ENCODE results near the gene GCC2.
"Not testable (repeated sequence)": the region's sequence is repeated elsewhere in the genome, so short reads cannot be mapped to it uniquely, and the experiment has no call there.

GCC2 gene

DNA sequence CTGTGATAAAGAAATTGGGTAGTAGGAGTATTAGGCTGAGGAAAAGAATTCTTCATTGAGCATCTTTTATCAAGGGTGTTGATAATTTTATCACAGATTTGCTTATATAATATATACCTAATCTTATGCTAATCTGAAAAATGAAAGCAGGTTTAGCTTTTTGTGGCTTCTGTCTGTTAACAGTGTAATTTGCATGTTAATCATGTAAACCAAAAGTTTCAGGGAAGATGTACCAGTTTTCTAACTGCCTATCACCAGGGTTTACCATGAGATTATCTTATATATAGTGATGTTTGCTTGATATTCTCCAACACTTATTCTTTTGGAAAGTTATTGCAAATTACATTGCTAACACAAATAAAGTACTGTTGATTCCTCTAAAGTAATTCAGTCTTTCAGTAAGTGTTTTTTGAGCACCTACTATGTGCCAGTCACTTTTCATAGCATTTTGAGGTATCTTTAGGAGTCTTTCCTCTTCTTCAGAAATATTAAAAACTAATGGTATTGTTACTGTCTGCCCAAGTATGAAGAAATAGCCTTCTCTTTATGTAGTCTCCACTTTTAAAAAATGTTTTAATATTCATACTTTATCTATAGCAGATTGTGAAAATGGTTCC, 41.6 kb downstream of the GCC2 start:
- TF ChIP-seq, protein P1, sequence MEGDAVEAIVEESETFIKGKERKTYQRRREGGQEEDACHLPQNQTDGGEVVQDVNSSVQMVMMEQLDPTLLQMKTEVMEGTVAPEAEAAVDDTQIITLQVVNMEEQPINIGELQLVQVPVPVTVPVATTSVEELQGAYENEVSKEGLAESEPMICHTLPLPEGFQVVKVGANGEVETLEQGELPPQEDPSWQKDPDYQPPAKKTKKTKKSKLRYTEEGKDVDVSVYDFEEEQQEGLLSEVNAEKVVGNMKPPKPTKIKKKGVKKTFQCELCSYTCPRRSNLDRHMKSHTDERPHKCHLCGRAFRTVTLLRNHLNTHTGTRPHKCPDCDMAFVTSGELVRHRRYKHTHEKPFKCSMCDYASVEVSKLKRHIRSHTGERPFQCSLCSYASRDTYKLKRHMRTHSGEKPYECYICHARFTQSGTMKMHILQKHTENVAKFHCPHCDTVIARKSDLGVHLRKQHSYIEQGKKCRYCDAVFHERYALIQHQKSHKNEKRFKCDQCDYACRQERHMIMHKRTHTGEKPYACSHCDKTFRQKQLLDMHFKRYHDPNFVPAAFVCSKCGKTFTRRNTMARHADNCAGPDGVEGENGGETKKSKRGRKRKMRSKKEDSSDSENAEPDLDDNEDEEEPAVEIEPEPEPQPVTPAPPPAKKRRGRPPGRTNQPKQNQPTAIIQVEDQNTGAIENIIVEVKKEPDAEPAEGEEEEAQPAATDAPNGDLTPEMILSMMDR (IDR thresholded peaks at IDR 0.05; ENCODE audit: low read depth, low read length, missing control alignments), result no peak
- H3K36me3 ChIP-seq (replicated peaks), result peaks cover 12% of the 10 kb centered on the region
- DNase-seq, result no peak
- no peaks in the 10 kb centered on the region for H3K27me3 ChIP-seq (replicated peaks)
- H3K4me3 ChIP-seq (ENCODE audit: low read depth, low read length), result no peak overlapping the region
- in situ Hi-C loops (cut with HindIII; ENCODE audit: low pct_ligation_motif_present, low sequenced_read_pairs), result no loop called here
- H3K27ac ChIP-seq, result no peak overlapping the region

- no peaks in the 10 kb centered on the region for H3K27me3 ChIP-seq (replicated peaks)
- H3K27ac ChIP-seq, result peak overlapping the region; percentile 72
- TF ChIP-seq, protein P1 (IDR thresholded peaks at IDR 0.05; ENCODE audit: low read depth, low read length, missing control alignments), result no peak
- in situ Hi-C loops (cut with HindIII; ENCODE audit: low pct_ligation_motif_present, low sequenced_read_pairs), result no loop called here
- peaks cover 10% of the 10 kb centered on the region for H3K36me3 ChIP-seq (replicated peaks)
- no peak overlapping the region for H3K4me3 ChIP-seq (ENCODE audit: low read depth, low read length)
- no peak for DNase-seq
These were observed 42.8 kb downstream of the GCC2 start for GRCh38 chr2:108491848-108492247.

DNA sequence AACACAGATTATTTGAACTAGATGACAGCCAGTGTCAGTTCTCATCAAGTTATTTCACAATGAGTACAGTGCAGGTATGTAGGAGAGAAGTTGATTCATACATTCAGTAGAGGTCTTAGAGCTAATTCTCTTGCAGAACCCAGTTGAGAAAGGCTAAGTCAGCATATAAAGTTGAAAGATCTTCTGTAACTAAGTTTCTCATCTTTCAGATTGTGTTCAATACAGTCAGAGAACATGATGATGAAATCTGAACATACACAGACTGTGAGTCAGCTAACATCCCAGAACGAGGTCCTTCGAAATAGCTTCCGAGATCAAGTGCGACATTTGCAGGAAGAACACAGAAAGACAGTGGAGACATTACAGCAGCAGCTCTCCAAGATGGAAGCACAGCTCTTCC, 43.4 kb downstream of the GCC2 start:
- peak; percentile 94 for DNase-seq
- Histone ChIP-seq H3K36me3 (replicated peaks) (peaks cover 12% of the 10 kb centered on the region), H3K27me3 (replicated peaks) (no peaks in the 10 kb centered on the region), H3K27ac (peak overlapping the region; percentile 72), H3K4me3 (ENCODE audit: low read depth, low read length) (no peak overlapping the region)
- in situ Hi-C loops (cut with HindIII; ENCODE audit: low pct_ligation_motif_present, low sequenced_read_pairs), result no loop called here
- TF ChIP-seq, protein P1 (IDR thresholded peaks at IDR 0.05; ENCODE audit: low read depth, low read length, missing control alignments), result peak; percentile 11

- H3K4me3 ChIP-seq (ENCODE audit: low read depth, low read length); DNase-seq; H3K27ac ChIP-seq; in situ Hi-C loops (cut with HindIII; ENCODE audit: low pct_ligation_motif_present, low sequenced_read_pairs); H3K27me3 ChIP-seq (replicated peaks): not testable (repeated sequence)
- peaks cover 12% of the 10 kb centered on the region for H3K36me3 ChIP-seq (replicated peaks)
These were observed 47.2 kb downstream of the GCC2 start for GRCh38 chr2:108496167-108496566.

- H3K36me3 ChIP-seq (replicated peaks); H3K27ac ChIP-seq; H3K4me3 ChIP-seq (ENCODE audit: low read depth, low read length); DNase-seq; in situ Hi-C loops (cut with HindIII; ENCODE audit: low pct_ligation_motif_present, low sequenced_read_pairs); H3K27me3 ChIP-seq (replicated peaks): not testable (repeated sequence)
These were observed 58.6 kb downstream of the GCC2 start for GRCh38 chr2:108507620-108508019.

DNA sequence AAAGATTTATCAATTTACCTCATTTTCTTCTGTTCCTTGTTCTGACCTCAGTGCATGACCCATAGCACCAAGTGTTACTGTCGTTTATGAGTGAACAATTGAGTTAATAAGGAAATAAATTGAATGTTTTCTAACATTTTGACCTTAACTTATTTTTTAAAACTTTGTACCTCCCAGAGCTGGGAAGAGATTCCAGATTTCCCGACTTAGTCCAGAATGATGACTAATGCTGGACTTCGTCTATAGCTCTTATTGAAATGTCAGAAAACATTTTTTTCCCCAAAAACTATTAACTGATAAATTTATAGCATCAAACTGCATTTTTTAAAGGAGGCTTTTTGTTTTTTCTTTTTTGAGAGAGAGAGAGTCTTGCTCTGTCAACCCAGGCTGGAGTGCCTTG, 63.4 kb downstream of the GCC2 start:
- in situ Hi-C loops (cut with HindIII; ENCODE audit: low pct_ligation_motif_present, low sequenced_read_pairs); DNase-seq: not testable (repeated sequence)

GRCh38 chr2:108514478-108514877, 65.5 kb downstream of the GCC2 start:
- H3K4me3 ChIP-seq (ENCODE audit: low read depth, low read length); in situ Hi-C loops (cut with HindIII; ENCODE audit: low pct_ligation_motif_present, low sequenced_read_pairs); H3K27me3 ChIP-seq (replicated peaks); H3K36me3 ChIP-seq (replicated peaks); H3K27ac ChIP-seq: not testable (repeated sequence)
- peak; percentile 18 for DNase-seq

More for the DNA sequence above, 63.4 kb downstream of the GCC2 start:
- H3K4me3 ChIP-seq (ENCODE audit: low read depth, low read length); H3K27ac ChIP-seq; H3K27me3 ChIP-seq (replicated peaks); H3K36me3 ChIP-seq (replicated peaks): not testable (repeated sequence)

- H3K4me3 ChIP-seq (ENCODE audit: low read depth, low read length); H3K36me3 ChIP-seq (replicated peaks); DNase-seq; H3K27ac ChIP-seq; H3K27me3 ChIP-seq (replicated peaks); in situ Hi-C loops (cut with HindIII; ENCODE audit: low pct_ligation_motif_present, low sequenced_read_pairs): not testable (repeated sequence)
These were observed 75.7 kb downstream of the GCC2 start for GRCh38 chr2:108524688-108525087.

DNA sequence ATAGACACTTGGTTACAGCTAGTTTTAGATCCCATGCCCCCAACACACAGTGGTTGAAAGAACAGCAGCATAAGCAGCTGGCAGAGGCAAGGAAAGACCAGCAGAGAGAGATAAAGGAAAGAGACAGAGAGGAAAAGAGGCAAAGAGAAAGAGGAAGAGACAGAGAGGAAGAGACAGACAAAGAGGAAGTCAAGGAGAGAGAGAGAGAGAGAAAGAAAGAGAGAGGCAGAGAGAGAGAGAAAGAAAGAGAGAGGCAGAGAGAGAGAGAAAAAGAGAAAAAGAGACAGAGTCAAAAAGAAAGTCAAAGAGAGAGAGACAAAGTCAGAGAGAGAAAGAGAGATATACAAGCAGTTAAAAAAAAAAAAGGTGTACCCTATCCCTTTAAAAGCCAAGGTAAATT, 76.3 kb downstream of the GCC2 start:
- in situ Hi-C loops (cut with HindIII; ENCODE audit: low pct_ligation_motif_present, low sequenced_read_pairs); H3K27ac ChIP-seq; H3K4me3 ChIP-seq (ENCODE audit: low read depth, low read length); H3K27me3 ChIP-seq (replicated peaks); DNase-seq; H3K36me3 ChIP-seq (replicated peaks): not testable (repeated sequence)

All from brain microvascular endothelial cell (primary cell).